Mammary epithelial cell (primary cell): ENCODE measurements around the gene LRIG1.

Experiments used
- EZH2 ChIP-seq: IDR thresholded peaks from 2 replicates; pipeline ENCODE4 v1.6.1; 2012; ENCODE audit warnings: low read length, inconsistent platforms, borderline replicate concordance
- TF ChIP-seq, protein P1 (sequence below), 2 donors: IDR thresholded peaks in 1 of 2; conservative IDR thresholded peaks in 1 of 2; 2 replicates each; pipeline ENCODE4 v1.5.1; 2011 to 2012; ENCODE audit warnings: inconsistent platforms in 2 of 2, low read length in 2 of 2, mild to moderate bottlenecking in 2 of 2, control low read depth in 1 of 2, low read depth in 1 of 2; ENCODE audit not compliant: insufficient read depth in 1 of 2; ENCODE audit errors: extremely low read depth in 1 of 2

DNA sequence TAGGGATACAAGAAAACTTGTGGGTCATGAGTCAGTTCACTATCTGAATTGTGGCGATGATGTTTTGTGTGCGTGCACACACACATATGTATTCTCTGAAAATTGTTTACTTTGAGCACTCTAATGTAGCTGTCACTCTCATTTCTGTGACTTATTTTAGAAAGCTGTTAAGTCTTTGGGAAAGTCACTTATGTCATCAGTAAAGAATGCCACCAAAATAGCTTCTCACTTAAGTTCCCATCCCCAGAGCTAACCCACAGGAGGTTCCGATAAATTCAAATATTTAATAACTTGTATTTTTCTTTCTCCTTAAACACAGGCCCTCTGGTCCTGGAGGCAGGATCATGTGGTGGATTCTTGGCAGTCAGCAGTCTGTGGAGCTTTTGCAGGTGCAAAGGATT, 138.3 kb downstream of the LRIG1 start:
- TF ChIP-seq, protein P1, sequence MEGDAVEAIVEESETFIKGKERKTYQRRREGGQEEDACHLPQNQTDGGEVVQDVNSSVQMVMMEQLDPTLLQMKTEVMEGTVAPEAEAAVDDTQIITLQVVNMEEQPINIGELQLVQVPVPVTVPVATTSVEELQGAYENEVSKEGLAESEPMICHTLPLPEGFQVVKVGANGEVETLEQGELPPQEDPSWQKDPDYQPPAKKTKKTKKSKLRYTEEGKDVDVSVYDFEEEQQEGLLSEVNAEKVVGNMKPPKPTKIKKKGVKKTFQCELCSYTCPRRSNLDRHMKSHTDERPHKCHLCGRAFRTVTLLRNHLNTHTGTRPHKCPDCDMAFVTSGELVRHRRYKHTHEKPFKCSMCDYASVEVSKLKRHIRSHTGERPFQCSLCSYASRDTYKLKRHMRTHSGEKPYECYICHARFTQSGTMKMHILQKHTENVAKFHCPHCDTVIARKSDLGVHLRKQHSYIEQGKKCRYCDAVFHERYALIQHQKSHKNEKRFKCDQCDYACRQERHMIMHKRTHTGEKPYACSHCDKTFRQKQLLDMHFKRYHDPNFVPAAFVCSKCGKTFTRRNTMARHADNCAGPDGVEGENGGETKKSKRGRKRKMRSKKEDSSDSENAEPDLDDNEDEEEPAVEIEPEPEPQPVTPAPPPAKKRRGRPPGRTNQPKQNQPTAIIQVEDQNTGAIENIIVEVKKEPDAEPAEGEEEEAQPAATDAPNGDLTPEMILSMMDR (conservative IDR thresholded peaks at IDR 0.05 in 1 of 2, IDR thresholded peaks at IDR 0.05 in 1 of 2; ENCODE audit: extremely low read depth in 1 of 2, insufficient read depth in 1 of 2, low read depth in 1 of 2, low read length in 2 of 2): no peak
- TF ChIP-seq EZH2: no peak
